Neutrophil (primary cell): ENCODE measurements around the gene TBRG1.

ENCODE experiments used
- H3K27ac ChIP-seq: fragments of 200-600 bp; sonication (generic); 2 replicates; pipeline ENCODE4 v1.5.1; 2016; ENCODE audit warnings: mild to moderate bottlenecking, moderate library complexity
- H3K27me3 ChIP-seq: fragments of 200-600 bp; sonication (generic); 2 replicates; pipeline ENCODE4 v1.6.0; 2016; ENCODE audit warnings: mild to moderate bottlenecking
- H3K36me3 ChIP-seq: fragments of 200-600 bp; sonication (generic); 2 replicates; pipeline ENCODE4 v1.5.1; 2017
- H3K4me1 ChIP-seq, 2 experiments: fragments of 200-600 bp in 1 of 2; sonication (generic) in 1 of 2; 1 replicate in 1 of 2; 2 replicates in 1 of 2; pipeline versions ENCODE4 v1.5.1 to v1.6.1; 2013 to 2016; ENCODE audit warnings: low read depth in 1 of 2, low read length in 1 of 2, mild to moderate bottlenecking in 1 of 2, moderate library complexity in 1 of 2; ENCODE audit not compliant: control insufficient read depth in 1 of 2, insufficient read depth in 1 of 2
- H3K4me3 ChIP-seq, 2 experiments: fragments of 200-600 bp in 1 of 2; sonication (generic) in 1 of 2; 1 replicate in 1 of 2; 2 replicates in 1 of 2; pipeline ENCODE4 v1.5.1; 2013 to 2016; ENCODE audit warnings: low read depth in 1 of 2, low read length in 1 of 2, mild to moderate bottlenecking in 1 of 2, moderate library complexity in 1 of 2
- H3K9me3 ChIP-seq: fragments of 200-600 bp; sonication (generic); 2 replicates; pipeline ENCODE4 v1.5.1; 2016
- CTCF ChIP-seq: fragments of 200-600 bp; sonication (generic); IDR thresholded peaks from 2 replicates; pipeline ENCODE4 v1.5.1; 2016; ENCODE audit warnings: antibody characterized with exemption

Gene TBRG1

GRCh38 chr11:124678416-124678815, 55.8 kb downstream of the TBRG1 start:
- no peak overlapping the region for H3K4me3 ChIP-seq
- H3K36me3 ChIP-seq: no peaks in the 10 kb centered on the region
- no peaks in the 10 kb centered on the region for H3K9me3 ChIP-seq
- H3K27ac ChIP-seq: no peak overlapping the region
- no peak for TF ChIP-seq CTCF
- peaks cover 6 to 8% of the 10 kb centered on the region in 2 experiments for H3K4me1 ChIP-seq
- peaks cover 12% of the 10 kb centered on the region for H3K27me3 ChIP-seq

DNA sequence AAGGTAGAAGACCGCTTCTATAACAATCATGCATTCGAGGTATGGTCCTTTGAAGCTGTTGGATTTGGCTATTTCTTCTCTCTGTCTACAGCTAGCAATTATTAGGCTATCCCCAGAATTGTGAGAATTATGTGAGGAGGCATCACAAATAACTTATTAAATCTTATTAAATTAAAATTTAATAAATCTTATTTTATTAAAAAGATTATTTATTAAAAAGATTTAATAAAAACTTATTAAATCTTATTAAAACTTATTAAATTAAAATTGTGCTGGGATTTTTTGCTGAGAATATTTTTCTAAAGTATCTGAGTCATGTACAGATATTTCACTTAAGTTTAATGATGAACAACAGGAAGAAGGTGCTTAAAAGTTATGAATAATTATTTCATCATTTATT, 58.8 kb downstream of the TBRG1 start:
- TF ChIP-seq CTCF: no peak
- Histone ChIP-seq H3K4me1 (no peaks in the 10 kb centered on the region), H3K27me3 (no peaks in the 10 kb centered on the region), H3K9me3 (no peaks in the 10 kb centered on the region), H3K4me3 (no peak overlapping the region), H3K36me3 (no peaks in the 10 kb centered on the region), H3K27ac (no peak overlapping the region)

- Histone ChIP-seq H3K36me3 (no peaks in the 10 kb centered on the region), H3K9me3 (no peaks in the 10 kb centered on the region), H3K4me1 (no peaks in the 10 kb centered on the region), H3K27me3 (no peaks in the 10 kb centered on the region), H3K4me3 (no peak overlapping the region), H3K27ac (no peak overlapping the region)
- TF ChIP-seq CTCF: no peak
These were observed 59.8 kb downstream of the TBRG1 start for GRCh38 chr11:124682443-124682842.
